GM12878 (cell line): ENCODE results near the gene ASPG. TPM values are rescaled to one million over a fixed set of nuclear protein-coding genes. Genes with fewer than 3 reads are reported as not detected.

ENCODE experiments used
- ATAC-seq: fragments of 200-7000 bp; cut with Tn5 transposase; 3 replicates; pipeline ENCODE4 v1.9.1; 2020; ENCODE audit warnings: mild to moderate bottlenecking, moderate library complexity
- BruUV-seq: library from RNA; stranded (reverse); fragments of 400-500 nt; replicated peaks from 2 replicates; lab custom pipeline; 2021; lab: Mats Ljungman, UMichigan
- CTCF ChIA-PET: fragments of 300-600 bp; sonication (Branson Sonifier 250); formaldehyde crosslinking; extraction: SDS; loops from one replicate; lab custom pipeline; 2021; ENCODE audit warnings: inconsistent platforms; lab: Yijun Ruan, JAX
- POLR2A ChIA-PET: fragments of 350-600 bp; formaldehyde crosslinking; extraction: SDS; loops from one replicate; lab custom pipeline; 2021; ENCODE audit warnings: inconsistent platforms; lab: Charles Lee
- RAD21 ChIA-PET: fragments of 300-600 bp; sonication (Branson Sonifier 250); formaldehyde crosslinking; loops from one replicate; lab custom pipeline; 2023; ENCODE audit warnings: antibody characterized with exemption; ENCODE audit not compliant: unreplicated experiment; lab: Charles Lee
- SMC1A ChIA-PET: fragments of 300-600 bp; sonication (Branson Sonifier 250); formaldehyde crosslinking; loops from one replicate; lab custom pipeline; 2023; ENCODE audit not compliant: unreplicated experiment, uncharacterized antibody; lab: Charles Lee
- DNase-seq: peaks from one replicate; pipeline ENCODE4 v3.0.0-alpha.2; 2011; ENCODE audit warnings: low read depth, low spot score
- FAIRE-seq: peaks from 3 replicates; lab custom pipeline; 2011; peaks lifted over from hg19 to GRCh38; lab: Jason Lieb, UNC
- H2AFZ ChIP-seq: 2 replicates; pipeline ENCODE4 v1.6.0; 2011; ENCODE audit warnings: low read depth, low read length, control low read depth; ENCODE audit not compliant: control insufficient read depth
- H3K27ac ChIP-seq: 2 replicates; pipeline ENCODE4 v1.5.1; 2011; ENCODE audit warnings: control low read depth; ENCODE audit not compliant: control insufficient read depth, insufficient read depth
- H3K27me3 ChIP-seq, 2 experiments: replicated peaks in 1 of 2; 2 replicates each; pipeline versions ENCODE4 v1.6.0 to v1.6.1; 2011; ENCODE audit warnings: low read length in 1 of 2; ENCODE audit not compliant: control insufficient read depth in 2 of 2, insufficient read depth in 2 of 2
- H3K36me3 ChIP-seq, 2 experiments: 2 replicates each; pipeline ENCODE4 v1.5.1; 2011; ENCODE audit warnings: low read length in 1 of 2; ENCODE audit not compliant: control insufficient read depth in 2 of 2, insufficient read depth in 2 of 2
- H3K4me1 ChIP-seq: 2 replicates; pipeline ENCODE4 v1.6.1; 2011; ENCODE audit warnings: mild to moderate bottlenecking, low read length, moderate library complexity, mixed read lengths; ENCODE audit not compliant: control insufficient read depth, insufficient read depth
- H3K4me2 ChIP-seq: 2 replicates; pipeline ENCODE4 v1.6.0; 2011; ENCODE audit warnings: control low read depth; ENCODE audit not compliant: control insufficient read depth, insufficient read depth
- H3K4me3 ChIP-seq: fragments of 200-600 bp; sonication (generic); 2 replicates; pipeline ENCODE4 v1.5.1; 2016
- H3K79me2 ChIP-seq: 2 replicates; pipeline ENCODE4 v1.6.0; 2011; ENCODE audit warnings: low read length; ENCODE audit not compliant: control insufficient read depth, insufficient read depth
- H3K9ac ChIP-seq: 2 replicates; pipeline ENCODE4 v1.8.0; 2011; ENCODE audit warnings: low read length, control low read depth, mixed read lengths; ENCODE audit not compliant: control insufficient read depth, insufficient read depth
- H3K9me3 ChIP-seq: replicated peaks from 3 replicates; pipeline ENCODE4 v1.5.1; 2011; ENCODE audit warnings: mild to moderate bottlenecking, low read length; ENCODE audit not compliant: control insufficient read depth, insufficient read depth
- H4K20me1 ChIP-seq: 2 replicates; pipeline ENCODE4 v1.6.0; 2011; ENCODE audit not compliant: control insufficient read depth, insufficient read depth
- ASH2L ChIP-seq: fragments of 300-600, 200-600 bp; sonication (generic); IDR thresholded peaks from 2 replicates; pipeline ENCODE4 v1.6.1; 2017; ENCODE audit warnings: low read depth, mild to moderate bottlenecking, borderline replicate concordance
- EED ChIP-seq: sonication (generic); IDR thresholded peaks from 2 replicates; pipeline ENCODE4 v1.6.1; 2016; ENCODE audit warnings: antibody characterized with exemption, low read depth
- HDAC6 ChIP-seq: fragments of 200-600 bp; sonication (generic); IDR thresholded peaks from one replicate; pipeline ENCODE4 v1.8.0; 2017; ENCODE audit warnings: antibody characterized with exemption; ENCODE audit not compliant: unreplicated experiment
- POLR2AphosphoS5 ChIP-seq: IDR thresholded peaks from 2 replicates; pipeline ENCODE4 v1.6.1; 2011; ENCODE audit warnings: mild to moderate bottlenecking, low read length, inconsistent platforms
- ZBED1 ChIP-seq: IDR thresholded peaks from 2 replicates; pipeline ENCODE4 v1.6.1; 2016; ENCODE audit warnings: borderline replicate concordance
- WGBS: methylation state at CpG from one replicate; pipeline ENCODE4 v1.1.6; 2016; ENCODE audit warnings: low lambda C conversion rate; ENCODE audit not compliant: insufficient replicate concordance, insufficient coverage; ENCODE audit errors: missing lambda C conversion rate; 5-methylcytosine and 5-hydroxymethylcytosine counted together
- in situ Hi-C: fragments of 300-500 bp; cut with MboI; formaldehyde crosslinking; loops from 9 replicates; pipeline ENCODE4 v1.14.3; 2018; ENCODE audit warnings: mixed read lengths
- intact Hi-C: fragments of 100-400 bp; cut with micrococcal nuclease; formaldehyde crosslinking; loops from one replicate; pipeline ENCODE4 v1.14.2; 2022; ENCODE audit not compliant: unreplicated experiment
- polyA plus RNA-seq, 11 experiments: library from polyadenylated mRNA; depleted of rRNA in 4 of 11; unstranded in 6 of 11; stranded (reverse) in 5 of 11; fragments of >200 nt; fragmentation: Nextera tagmentation in 4 of 11; fragmentation: Illumina TruSeq in 1 of 11; extraction: Ambion mirVana in 4 of 11; extraction: Trizol in 1 of 11; gene quantifications; 1 replicate in 1 of 11; 2 replicates in 10 of 11; pipeline versions ENCODE4 v1.2.1 to v1.2.3, GENCODE V29; 2011 to 2016; ENCODE audit warnings: inconsistent platforms in 2 of 11, missing spikeins in 2 of 11, low read depth in 1 of 11
- total RNA-seq, 4 experiments: library from RNA; depleted of rRNA in 3 of 4; stranded (reverse); fragments of >200 nt in 3 of 4; fragmentation: Illumina TruSeq in 1 of 4; extraction: Trizol in 1 of 4; gene quantifications; 2 replicates each; pipeline versions ENCODE4 v1.2.1 to v1.2.3, GENCODE V29; 2013 to 2021
- TF ChIP-seq, protein P1 (sequence below): fragments of 450-650 bp; IDR thresholded peaks from 2 replicates; pipeline ENCODE4 v1.6.1; 2018; ENCODE audit warnings: mild to moderate bottlenecking, low read depth, moderate library complexity; ENCODE audit not compliant: partially characterized antibody
- TF ChIP-seq, protein P2 (sequence below), 3 experiments: IDR thresholded peaks in 2 of 3; conservative IDR thresholded peaks in 1 of 3; 2 replicates each; pipeline ENCODE4 v1.5.1; 2011; ENCODE audit warnings: low read depth in 3 of 3, low read length in 3 of 3, mild to moderate bottlenecking in 3 of 3, control low read depth in 2 of 3, moderate library complexity in 2 of 3, inconsistent platforms in 1 of 3, mixed read lengths in 1 of 3; ENCODE audit not compliant: control insufficient read depth in 2 of 3, insufficient read depth in 1 of 3; ENCODE audit errors: extremely low read depth in 1 of 3
- TF ChIP-seq, protein P3 (sequence below): IDR thresholded peaks from 2 replicates; pipeline ENCODE4 v1.6.1; 2011; ENCODE audit warnings: mild to moderate bottlenecking, low read depth, low read length, moderate library complexity; ENCODE audit not compliant: insufficient replicate concordance
- TF ChIP-seq, protein P4 (sequence below): fragments of 450-650 bp; IDR thresholded peaks from 2 replicates; pipeline ENCODE4 v1.6.1; 2018; ENCODE audit warnings: borderline replicate concordance, mild to moderate bottlenecking; ENCODE audit not compliant: partially characterized antibody

The ASPG gene
- total and polyA plus RNA-seq, 10 of the 15 experiments (the other 5 are each of a cell fraction or from before 2014, with no cell fraction given) = not detected

DNA sequence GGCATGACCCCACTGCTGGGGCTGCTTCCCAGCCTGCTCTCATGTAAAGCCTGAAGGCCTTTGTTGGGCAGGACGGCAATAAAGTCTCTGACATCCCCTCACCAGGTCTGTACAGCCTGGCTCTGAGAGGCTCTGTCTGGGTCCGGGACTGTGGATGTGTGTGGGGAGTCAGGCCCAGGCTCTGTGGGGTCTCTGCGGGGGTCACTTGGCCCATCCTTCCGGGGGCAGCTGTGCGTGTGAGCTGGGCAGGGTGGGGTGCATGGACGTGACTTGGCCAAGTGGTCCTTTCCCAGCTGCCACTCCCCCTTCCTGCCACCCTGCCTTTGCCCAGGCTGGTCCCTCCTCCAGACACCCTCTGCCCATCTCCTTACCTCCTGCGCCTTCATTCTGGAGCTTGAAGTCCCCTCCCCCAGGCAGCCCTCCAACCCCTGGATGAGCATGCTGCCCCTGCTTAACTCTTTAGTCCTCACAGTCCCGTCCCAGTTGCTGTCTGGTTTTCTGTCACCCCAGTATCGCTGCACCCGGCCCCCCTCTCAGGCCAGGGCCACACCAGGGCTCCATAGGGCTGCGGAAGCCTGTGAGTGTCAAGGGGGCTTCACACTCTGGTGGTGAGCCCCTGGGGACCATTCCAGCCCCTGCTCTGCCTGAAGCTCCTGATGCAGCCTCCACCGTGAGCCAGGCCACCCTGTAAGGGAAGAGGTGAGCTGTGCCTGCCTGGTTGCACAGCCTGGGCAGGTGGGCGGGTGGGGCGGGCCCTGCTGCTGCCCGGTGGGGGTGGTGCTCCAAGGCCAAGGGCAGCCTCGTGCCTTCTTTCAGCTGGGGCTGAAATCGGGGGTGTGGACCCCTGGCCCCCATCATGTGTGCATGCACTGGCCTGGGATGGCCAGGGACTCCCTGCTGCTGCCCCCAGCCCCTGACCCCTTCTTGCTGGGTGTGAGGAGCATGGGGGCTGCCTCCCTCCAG is 27.4 kb downstream of the ASPG start:
- Histone ChIP-seq H3K4me1 (no peaks in the 10 kb centered on the region), H3K36me3 (no peaks in the 10 kb centered on the region), H3K4me3 (no peak overlapping the region), H2AFZ (no peak overlapping the region), H3K79me2 (no peaks in the 10 kb centered on the region), H3K27ac (no peak overlapping the region), H3K9me3 (no peaks in the 10 kb centered on the region), H3K9ac (no peak overlapping the region), H3K4me2 (no peak overlapping the region), H4K20me1 (no peaks in the 10 kb centered on the region), H3K27me3 (no peaks in the 10 kb centered on the region)
- in situ Hi-C loops = no loop called here
- intact Hi-C loops = no loop called here
- SMC1A ChIA-PET = no interaction called here
- no peak for ATAC-seq
- CTCF ChIA-PET = no interaction called here
- RAD21 ChIA-PET = no interaction called here
- DNase-seq = no peak
- 38% methylated on average over 14 of the region's 17 CpGs for WGBS
- BruUV-seq = no TSS peak
- no peak for FAIRE-seq
- POLR2A ChIA-PET = no interaction called here
- TF ChIP-seq, protein P1, sequence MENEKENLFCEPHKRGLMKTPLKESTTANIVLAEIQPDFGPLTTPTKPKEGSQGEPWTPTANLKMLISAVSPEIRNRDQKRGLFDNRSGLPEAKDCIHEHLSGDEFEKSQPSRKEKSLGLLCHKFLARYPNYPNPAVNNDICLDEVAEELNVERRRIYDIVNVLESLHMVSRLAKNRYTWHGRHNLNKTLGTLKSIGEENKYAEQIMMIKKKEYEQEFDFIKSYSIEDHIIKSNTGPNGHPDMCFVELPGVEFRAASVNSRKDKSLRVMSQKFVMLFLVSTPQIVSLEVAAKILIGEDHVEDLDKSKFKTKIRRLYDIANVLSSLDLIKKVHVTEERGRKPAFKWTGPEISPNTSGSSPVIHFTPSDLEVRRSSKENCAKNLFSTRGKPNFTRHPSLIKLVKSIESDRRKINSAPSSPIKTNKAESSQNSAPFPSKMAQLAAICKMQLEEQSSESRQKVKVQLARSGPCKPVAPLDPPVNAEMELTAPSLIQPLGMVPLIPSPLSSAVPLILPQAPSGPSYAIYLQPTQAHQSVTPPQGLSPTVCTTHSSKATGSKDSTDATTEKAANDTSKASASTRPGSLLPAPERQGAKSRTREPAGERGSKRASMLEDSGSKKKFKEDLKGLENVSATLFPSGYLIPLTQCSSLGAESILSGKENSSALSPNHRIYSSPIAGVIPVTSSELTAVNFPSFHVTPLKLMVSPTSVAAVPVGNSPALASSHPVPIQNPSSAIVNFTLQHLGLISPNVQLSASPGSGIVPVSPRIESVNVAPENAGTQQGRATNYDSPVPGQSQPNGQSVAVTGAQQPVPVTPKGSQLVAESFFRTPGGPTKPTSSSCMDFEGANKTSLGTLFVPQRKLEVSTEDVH = no peak
- TF ChIP-seq ASH2L (no peak), EED (no peak), POLR2AphosphoS5 (no peak), HDAC6 (no peak), ZBED1 (no peak)
- TF ChIP-seq, protein P2, sequence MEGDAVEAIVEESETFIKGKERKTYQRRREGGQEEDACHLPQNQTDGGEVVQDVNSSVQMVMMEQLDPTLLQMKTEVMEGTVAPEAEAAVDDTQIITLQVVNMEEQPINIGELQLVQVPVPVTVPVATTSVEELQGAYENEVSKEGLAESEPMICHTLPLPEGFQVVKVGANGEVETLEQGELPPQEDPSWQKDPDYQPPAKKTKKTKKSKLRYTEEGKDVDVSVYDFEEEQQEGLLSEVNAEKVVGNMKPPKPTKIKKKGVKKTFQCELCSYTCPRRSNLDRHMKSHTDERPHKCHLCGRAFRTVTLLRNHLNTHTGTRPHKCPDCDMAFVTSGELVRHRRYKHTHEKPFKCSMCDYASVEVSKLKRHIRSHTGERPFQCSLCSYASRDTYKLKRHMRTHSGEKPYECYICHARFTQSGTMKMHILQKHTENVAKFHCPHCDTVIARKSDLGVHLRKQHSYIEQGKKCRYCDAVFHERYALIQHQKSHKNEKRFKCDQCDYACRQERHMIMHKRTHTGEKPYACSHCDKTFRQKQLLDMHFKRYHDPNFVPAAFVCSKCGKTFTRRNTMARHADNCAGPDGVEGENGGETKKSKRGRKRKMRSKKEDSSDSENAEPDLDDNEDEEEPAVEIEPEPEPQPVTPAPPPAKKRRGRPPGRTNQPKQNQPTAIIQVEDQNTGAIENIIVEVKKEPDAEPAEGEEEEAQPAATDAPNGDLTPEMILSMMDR (IDR thresholded peaks at IDR 0.05 in 2 of 3, conservative IDR thresholded peaks at IDR 0.05 in 1 of 3; ENCODE audit: control insufficient read depth in 2 of 3, extremely low read depth in 1 of 3, insufficient read depth in 1 of 3, low read depth in 3 of 3, low read length in 3 of 3) = no peak
- TF ChIP-seq, protein P3, sequence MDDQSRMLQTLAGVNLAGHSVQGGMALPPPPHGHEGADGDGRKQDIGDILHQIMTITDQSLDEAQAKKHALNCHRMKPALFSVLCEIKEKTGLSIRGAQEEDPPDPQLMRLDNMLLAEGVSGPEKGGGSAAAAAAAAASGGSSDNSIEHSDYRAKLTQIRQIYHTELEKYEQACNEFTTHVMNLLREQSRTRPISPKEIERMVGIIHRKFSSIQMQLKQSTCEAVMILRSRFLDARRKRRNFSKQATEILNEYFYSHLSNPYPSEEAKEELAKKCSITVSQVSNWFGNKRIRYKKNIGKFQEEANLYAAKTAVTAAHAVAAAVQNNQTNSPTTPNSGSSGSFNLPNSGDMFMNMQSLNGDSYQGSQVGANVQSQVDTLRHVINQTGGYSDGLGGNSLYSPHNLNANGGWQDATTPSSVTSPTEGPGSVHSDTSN = no peak
- TF ChIP-seq, protein P4, sequence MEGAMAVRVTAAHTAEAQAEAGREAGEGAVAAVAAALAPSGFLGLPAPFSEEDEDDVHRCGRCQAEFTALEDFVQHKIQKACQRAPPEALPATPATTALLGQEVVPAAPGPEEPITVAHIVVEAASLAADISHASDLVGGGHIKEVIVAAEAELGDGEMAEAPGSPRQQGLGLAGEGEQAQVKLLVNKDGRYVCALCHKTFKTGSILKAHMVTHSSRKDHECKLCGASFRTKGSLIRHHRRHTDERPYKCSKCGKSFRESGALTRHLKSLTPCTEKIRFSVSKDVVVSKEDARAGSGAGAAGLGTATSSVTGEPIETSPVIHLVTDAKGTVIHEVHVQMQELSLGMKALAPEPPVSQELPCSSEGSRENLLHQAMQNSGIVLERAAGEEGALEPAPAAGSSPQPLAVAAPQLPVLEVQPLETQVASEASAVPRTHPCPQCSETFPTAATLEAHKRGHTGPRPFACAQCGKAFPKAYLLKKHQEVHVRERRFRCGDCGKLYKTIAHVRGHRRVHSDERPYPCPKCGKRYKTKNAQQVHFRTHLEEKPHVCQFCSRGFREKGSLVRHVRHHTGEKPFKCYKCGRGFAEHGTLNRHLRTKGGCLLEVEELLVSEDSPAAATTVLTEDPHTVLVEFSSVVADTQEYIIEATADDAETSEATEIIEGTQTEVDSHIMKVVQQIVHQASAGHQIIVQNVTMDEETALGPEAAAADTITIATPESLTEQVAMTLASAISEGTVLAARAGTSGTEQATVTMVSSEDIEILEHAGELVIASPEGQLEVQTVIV = no peak
